ENCODE data around the gene TSPAN4. TPM values are rescaled to one million over a fixed set of nuclear protein-coding genes. Genes with fewer than 3 reads are reported as not detected.

TSPAN4 gene
- total and polyA plus RNA-seq, 2 donors (not counting 1 experiment from before 2014, with no cell fraction given), result 102 to 191 TPM

- H3K36me3 ChIP-seq (ENCODE audit: control insufficient read depth, insufficient read depth, low read length), result peaks cover 14% of the 10 kb centered on the region
- no peaks in the 10 kb centered on the region for H3K27me3 ChIP-seq (ENCODE audit: control insufficient read depth, insufficient read depth, low read length)
- H2AFZ ChIP-seq (ENCODE audit: low read length), result no peak overlapping the region
- H3K79me2 ChIP-seq (ENCODE audit: control insufficient read depth, insufficient read depth, low read length), result peaks cover 65% of the 10 kb centered on the region
- H4K20me1 ChIP-seq (ENCODE audit: control insufficient read depth, extremely low read depth, insufficient read depth, low read length), result peaks cover 5% of the 10 kb centered on the region
- H3K4me1 ChIP-seq (ENCODE audit: control insufficient read depth, extremely low read depth, insufficient read depth, low read length), result peaks cover 40% of the 10 kb centered on the region
- TF ChIP-seq EZH2 (IDR thresholded peaks at IDR 0.05; ENCODE audit: low read length, missing control alignments), result no peak
- peak overlapping the region; percentile 95 for H3K9ac ChIP-seq (ENCODE audit: insufficient read depth, low read length)
- peak overlapping the region; percentile 61 for H3K4me2 ChIP-seq (ENCODE audit: extremely low read depth, insufficient read depth, low read length)
- H3K4me3 ChIP-seq (replicated peaks in 1 of 4; ENCODE audit: control extremely low read depth in 1 of 4, insufficient read depth in 1 of 4, low read depth in 3 of 4, low read length in 4 of 4), result peak overlapping the region; percentile 26 to 96 (median 40)
- peak; percentile 78 to 98 for DNase-seq (ENCODE audit: low read depth in 2 of 2)
- H3K27ac ChIP-seq (ENCODE audit: insufficient read depth, low read length), result peak overlapping the region; percentile 87
- H3K9me3 ChIP-seq (ENCODE audit: control insufficient read depth, insufficient read depth, low read depth, low read length), result no peaks in the 10 kb centered on the region
Observed at GRCh38 chr11:844693-845644, 2.3 kb downstream of the TSPAN4 start.

GRCh38 chr11:845872-846495, 3.3 kb downstream of the TSPAN4 start:
- Histone ChIP-seq H3K9me3 (ENCODE audit: control insufficient read depth, insufficient read depth, low read depth, low read length) (no peaks in the 10 kb centered on the region), H3K9ac (ENCODE audit: insufficient read depth, low read length) (no peak overlapping the region), H4K20me1 (ENCODE audit: control insufficient read depth, extremely low read depth, insufficient read depth, low read length) (peaks cover 2% of the 10 kb centered on the region), H3K4me2 (ENCODE audit: extremely low read depth, insufficient read depth, low read length) (peak overlapping the region; percentile 62), H3K4me3 (replicated peaks in 1 of 4; ENCODE audit: control extremely low read depth in 1 of 4, insufficient read depth in 1 of 4, low read depth in 3 of 4, low read length in 4 of 4) (peak overlapping the region in 1 of 4 experiments; percentile 96), H2AFZ (ENCODE audit: low read length) (no peak overlapping the region), H3K27ac (ENCODE audit: insufficient read depth, low read length) (peak overlapping the region; percentile 87), H3K4me1 (ENCODE audit: control insufficient read depth, extremely low read depth, insufficient read depth, low read length) (peaks cover 37% of the 10 kb centered on the region), H3K36me3 (ENCODE audit: control insufficient read depth, insufficient read depth, low read length) (peaks cover 4% of the 10 kb centered on the region), H3K79me2 (ENCODE audit: control insufficient read depth, insufficient read depth, low read length) (peaks cover 62% of the 10 kb centered on the region), H3K27me3 (ENCODE audit: control insufficient read depth, insufficient read depth, low read length) (no peaks in the 10 kb centered on the region)
- DNase-seq (ENCODE audit: low read depth in 2 of 2), result peak in 1 of 2 donors; percentile 43
- no peak for TF ChIP-seq EZH2 (IDR thresholded peaks at IDR 0.05; ENCODE audit: low read length, missing control alignments)
- TF ChIP-seq, protein P1, sequence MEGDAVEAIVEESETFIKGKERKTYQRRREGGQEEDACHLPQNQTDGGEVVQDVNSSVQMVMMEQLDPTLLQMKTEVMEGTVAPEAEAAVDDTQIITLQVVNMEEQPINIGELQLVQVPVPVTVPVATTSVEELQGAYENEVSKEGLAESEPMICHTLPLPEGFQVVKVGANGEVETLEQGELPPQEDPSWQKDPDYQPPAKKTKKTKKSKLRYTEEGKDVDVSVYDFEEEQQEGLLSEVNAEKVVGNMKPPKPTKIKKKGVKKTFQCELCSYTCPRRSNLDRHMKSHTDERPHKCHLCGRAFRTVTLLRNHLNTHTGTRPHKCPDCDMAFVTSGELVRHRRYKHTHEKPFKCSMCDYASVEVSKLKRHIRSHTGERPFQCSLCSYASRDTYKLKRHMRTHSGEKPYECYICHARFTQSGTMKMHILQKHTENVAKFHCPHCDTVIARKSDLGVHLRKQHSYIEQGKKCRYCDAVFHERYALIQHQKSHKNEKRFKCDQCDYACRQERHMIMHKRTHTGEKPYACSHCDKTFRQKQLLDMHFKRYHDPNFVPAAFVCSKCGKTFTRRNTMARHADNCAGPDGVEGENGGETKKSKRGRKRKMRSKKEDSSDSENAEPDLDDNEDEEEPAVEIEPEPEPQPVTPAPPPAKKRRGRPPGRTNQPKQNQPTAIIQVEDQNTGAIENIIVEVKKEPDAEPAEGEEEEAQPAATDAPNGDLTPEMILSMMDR (conservative IDR thresholded peaks at IDR 0.05 in 1 of 2, IDR thresholded peaks at IDR 0.05 in 1 of 2; ENCODE audit: low read depth in 1 of 2, low read length in 2 of 2), result no peak

DNA sequence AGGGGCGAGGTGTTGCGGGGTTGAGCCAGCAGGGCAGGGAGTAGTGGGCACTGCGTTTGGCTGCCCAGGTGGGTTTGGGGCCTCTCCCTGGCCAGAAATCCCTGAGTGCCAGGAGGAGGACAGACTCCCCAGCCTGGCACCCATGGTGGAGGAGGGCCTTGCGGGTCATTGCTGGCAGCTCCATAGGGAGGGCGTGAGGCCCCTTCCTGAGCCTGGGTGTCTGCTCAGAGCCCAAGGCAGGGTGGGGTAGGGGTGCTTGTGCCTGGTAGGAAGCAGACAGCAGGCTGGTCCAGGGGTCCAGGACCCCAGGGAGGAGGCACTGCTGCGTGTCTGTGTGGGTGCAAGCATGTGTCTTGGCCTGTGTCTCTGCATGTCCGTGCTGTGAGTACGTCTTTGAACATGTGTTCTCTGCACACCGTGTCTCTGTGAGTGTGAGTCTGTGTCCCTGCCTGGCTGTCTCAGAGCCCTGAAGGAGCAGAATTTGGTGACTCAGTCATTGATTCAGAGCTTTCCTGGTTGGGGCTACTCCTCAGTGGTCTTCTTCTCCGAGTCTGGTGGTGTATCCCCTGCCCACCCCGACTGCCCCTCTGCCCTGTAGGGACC, 3.9 kb downstream of the TSPAN4 start:
- Histone ChIP-seq H3K4me3 (replicated peaks in 1 of 4; ENCODE audit: control extremely low read depth in 1 of 4, insufficient read depth in 1 of 4, low read depth in 3 of 4, low read length in 4 of 4) (no peak overlapping the region), H3K79me2 (ENCODE audit: control insufficient read depth, insufficient read depth, low read length) (peaks cover 61% of the 10 kb centered on the region), H4K20me1 (ENCODE audit: control insufficient read depth, extremely low read depth, insufficient read depth, low read length) (peaks cover 2% of the 10 kb centered on the region), H3K4me2 (ENCODE audit: extremely low read depth, insufficient read depth, low read length) (peak overlapping the region; percentile 62), H3K9me3 (ENCODE audit: control insufficient read depth, insufficient read depth, low read depth, low read length) (no peaks in the 10 kb centered on the region), H2AFZ (ENCODE audit: low read length) (no peak overlapping the region), H3K27me3 (ENCODE audit: control insufficient read depth, insufficient read depth, low read length) (no peaks in the 10 kb centered on the region), H3K36me3 (ENCODE audit: control insufficient read depth, insufficient read depth, low read length) (peaks cover 3% of the 10 kb centered on the region), H3K9ac (ENCODE audit: insufficient read depth, low read length) (no peak overlapping the region), H3K4me1 (ENCODE audit: control insufficient read depth, extremely low read depth, insufficient read depth, low read length) (peaks cover 39% of the 10 kb centered on the region), H3K27ac (ENCODE audit: insufficient read depth, low read length) (peak overlapping the region; percentile 87)
- no peak for DNase-seq (ENCODE audit: low read depth in 2 of 2)
- TF ChIP-seq, protein P1 (conservative IDR thresholded peaks at IDR 0.05 in 1 of 2, IDR thresholded peaks at IDR 0.05 in 1 of 2; ENCODE audit: low read depth in 1 of 2, low read length in 2 of 2), result no peak
- no peak for TF ChIP-seq EZH2 (IDR thresholded peaks at IDR 0.05; ENCODE audit: low read length, missing control alignments)

Measured in fibroblast of lung (primary cell).